Stimulated activated CD8-positive, alpha-beta memory T cell treated with anti-CD3 and anti-CD28 coated beads, Interleukin-12 subunit alpha, Interleukin-12 subunit beta, amount 100 ng/mL, for 24 hours (primary cell): ENCODE measurements around the gene SMURF2.
A peak's percentile ranks its signal among the peaks of the same experiment; 100 is the strongest.

ENCODE experiments used
- DNase-seq: peaks from one replicate; pipeline ENCODE4 v3.0.0-alpha.2; 2020; ENCODE audit errors: extremely low read depth

Gene SMURF2

DNA sequence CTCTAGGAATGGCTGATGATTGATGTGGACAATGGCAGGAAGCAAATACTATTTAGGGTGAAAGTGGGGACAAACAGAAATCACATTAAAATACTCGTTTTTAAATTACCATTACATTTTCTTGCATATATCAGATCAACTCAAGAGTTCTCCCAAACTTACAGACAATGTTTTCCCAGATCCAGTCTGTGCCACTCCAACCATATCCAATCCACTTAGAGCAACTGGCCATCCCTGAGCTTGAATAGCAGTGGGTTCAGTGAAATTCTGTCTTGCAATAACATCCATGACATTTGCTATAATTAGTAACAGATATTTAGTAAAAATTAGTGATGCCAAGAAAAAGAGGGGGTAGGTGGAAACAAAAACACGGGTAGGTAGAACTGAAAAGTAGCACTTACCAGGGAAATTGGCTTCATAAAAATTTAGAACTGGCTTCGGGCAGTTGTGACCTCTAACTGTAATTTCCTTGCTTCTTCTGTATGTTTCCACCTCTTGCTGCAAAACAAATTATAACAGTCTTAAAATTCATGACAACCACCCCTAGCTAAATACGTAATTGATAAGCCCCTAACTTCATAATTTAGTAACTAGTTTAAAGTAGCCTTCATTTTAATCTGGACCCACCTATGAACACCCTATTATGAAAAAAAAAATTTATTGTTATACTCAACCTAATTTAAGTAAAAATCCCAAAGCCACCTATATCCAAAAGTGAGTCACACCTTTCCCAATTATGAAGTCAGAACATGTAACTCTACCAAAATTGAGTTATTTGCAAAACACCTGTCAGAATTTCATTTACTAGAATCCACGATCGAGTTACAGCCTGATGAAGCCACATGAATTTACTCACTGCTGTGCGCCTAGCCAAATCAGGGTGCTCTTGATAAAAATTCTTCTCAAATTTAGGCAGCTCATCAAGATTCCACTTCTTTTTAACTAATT lies 158.0 kb downstream of the SMURF2 start:
- DNase-seq = no peak

DNA sequence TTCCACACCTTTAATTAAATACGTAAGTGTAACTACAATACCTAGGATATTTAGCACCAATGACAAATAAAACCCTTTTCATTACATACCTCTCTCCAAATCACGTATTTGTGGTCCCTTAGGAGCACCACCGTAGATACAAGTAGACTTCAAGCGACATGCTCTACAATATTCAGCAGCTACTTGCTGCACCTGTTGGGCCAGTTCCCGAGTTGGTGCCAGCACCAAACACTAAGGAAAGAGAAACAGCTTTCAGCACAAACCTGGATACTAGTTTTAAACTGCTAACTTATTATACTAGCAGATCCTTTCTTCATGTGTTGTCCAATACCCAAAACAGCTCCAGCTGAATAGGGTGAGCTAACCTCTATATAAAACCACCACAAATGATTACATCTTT lies 158.8 kb downstream of the SMURF2 start:
- DNase-seq = no peak

DNA sequence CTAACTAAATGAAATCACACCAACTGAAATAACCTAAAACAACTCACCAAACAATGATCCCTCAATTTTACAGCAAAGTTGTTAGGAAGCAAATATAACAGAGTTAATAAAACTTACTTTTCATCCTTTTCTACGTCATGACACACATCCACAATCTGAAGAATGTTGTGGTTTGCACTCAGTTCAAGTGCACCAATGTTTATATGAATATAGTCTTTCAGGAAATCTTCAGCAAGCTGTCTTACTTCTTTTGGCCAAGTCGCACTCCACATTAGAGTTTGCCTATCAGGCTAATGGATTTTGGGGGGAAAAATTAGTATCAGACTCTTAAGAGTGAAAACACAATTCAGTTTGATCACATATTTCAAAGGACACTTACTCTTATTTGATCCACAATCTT lies 159.3 kb downstream of the SMURF2 start:
- DNase-seq = no peak

DNA sequence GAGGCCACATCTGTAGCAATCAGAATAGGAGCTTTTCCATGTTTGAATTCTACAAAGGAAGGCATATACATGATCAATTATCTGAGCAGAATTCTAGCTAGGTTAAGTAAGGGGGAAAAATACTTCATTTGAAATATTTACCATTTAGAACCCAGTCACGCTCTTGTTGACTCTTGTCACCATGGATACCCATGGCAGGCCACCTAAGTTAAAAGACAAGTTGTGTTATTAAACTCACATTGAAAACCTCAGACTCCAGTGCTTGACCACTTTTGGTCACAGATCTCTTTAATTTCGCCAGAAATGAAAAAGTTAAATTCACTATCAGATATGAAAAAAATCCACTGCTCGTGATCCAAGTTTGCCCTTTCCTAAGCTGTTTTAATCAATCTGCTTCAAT lies 160.1 kb downstream of the SMURF2 start:
- no peak for DNase-seq

DNA sequence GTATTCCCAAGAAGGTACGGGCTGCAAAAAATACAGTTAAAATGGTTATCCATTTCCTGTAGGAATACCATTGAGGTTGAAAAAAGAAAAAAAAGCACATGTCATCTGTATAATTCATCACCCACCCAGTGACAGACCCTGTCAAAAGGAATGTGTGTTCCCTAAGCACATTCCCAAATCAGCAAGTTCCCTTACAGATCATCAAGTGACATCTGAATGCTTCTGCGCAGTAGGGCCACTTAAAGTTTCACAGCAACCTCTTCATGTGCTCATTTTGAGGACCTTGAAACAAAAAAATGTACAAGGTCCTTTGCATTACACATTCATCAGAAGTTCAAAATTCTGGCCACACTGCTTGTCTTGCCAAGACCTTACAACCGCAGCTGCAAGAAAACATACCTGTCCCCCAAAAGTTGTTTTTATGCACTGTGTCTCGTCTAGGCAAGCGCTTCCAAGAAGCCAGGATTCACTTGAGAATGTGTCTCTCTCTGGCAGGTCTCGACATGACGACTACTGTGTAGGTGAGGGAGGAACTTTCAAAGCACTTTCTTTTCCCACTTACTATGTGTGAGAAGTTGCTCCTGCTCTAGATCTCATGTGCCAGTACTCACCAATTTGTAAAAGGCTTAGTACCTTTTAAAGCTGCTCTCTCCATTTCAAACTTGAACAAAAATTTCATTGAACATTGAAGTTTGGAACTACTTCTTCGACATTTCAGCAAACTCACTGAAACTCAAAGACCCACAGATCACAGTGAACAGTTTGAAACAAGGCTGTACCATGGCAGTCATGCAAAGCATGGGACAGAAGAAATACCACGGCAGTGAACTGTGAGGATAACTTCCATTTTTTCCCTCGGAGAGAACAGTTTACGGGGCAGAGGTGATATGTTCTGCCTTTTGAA lies 161.0 kb downstream of the SMURF2 start:
- DNase-seq = no peak

DNA sequence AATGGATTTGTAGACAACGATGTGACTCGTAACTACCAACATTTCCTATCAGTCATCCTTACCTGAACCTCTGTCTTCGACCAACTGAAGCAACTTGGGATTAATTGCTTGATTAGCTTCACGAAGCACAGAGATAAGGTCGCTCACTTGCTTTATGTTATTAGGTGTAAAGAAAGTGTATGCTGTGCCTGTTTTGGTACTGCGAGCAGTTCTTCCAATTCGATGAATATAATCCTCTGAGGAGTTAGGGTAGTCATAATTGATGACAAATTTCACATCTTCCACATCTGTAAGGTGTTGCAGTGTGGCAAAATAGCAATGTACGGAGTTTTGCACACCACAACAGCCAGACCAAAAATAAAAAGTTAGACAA lies 161.6 kb downstream of the SMURF2 start:
- DNase-seq = no peak

DNA sequence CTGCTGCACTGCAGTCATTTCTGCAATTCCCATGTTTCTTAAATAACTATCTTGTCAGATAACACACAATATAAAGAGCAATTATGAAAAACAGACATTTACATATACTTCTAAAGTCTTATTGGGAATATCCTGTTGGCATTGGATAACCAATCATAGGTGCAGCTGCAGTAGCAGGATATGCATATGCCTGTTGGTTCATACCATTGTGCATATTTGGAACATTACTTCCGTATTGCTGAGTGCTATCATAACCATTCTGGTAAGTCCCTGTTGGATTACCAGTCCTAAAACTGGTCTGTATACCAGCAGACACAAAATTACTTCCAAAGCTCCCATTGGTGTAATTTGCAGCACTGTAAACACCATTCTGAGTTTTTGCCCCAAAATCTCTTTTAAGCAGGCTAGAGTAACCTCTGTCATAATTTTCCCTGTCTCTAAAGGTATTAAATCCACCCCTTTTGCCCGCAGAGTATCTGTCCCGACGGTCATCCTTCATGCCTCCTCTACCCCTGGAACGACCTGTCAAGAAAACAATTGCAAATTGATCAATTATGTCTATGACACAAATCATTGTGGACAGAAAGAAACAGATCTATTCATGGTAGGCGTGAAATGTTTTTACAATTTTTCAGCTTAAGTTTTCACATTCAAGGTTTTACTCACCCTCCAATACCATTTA lies 162.2 kb downstream of the SMURF2 start:
- no peak for DNase-seq

DNA sequence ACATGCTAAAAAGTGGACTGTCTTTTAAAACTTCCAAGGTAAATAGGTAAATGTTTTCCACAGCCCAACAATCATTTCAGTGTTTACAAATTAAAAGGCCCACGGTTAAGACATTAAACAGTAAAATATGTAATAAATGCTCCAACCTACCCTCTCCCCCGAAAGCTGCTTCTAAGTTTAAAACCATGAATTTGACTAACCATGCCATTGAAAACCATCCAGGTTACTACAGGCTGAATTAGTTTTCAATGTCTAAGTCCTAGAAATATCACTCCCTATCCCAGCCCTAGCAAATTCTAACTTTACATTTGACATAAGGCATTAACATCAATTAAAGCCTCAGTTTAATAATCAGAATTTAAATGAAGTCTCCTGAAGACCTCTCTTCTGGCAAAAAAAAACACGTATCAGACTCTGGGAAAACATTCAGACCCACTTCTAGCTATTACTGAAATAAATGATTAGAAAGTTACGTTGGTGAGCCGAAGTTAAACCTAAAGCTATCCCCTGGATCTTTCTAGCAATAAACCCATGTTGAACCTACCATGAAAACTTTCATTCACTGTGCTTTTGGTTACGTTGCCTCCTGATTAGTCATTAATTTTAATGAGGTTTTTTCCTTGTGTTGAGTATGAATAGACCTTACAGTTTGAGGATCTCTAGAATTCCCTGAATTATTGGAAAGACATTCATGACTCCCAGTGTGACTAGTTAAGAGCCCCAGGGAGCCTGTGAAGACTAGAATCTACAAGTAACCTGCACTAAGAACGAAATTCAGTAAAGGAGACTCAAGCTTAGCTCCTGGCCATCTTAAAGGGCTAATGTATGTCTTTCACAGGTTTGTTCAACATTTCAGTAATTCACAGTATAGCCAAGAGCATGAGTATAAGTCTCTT lies 163.6 kb downstream of the SMURF2 start:
- DNase-seq = no peak

DNA sequence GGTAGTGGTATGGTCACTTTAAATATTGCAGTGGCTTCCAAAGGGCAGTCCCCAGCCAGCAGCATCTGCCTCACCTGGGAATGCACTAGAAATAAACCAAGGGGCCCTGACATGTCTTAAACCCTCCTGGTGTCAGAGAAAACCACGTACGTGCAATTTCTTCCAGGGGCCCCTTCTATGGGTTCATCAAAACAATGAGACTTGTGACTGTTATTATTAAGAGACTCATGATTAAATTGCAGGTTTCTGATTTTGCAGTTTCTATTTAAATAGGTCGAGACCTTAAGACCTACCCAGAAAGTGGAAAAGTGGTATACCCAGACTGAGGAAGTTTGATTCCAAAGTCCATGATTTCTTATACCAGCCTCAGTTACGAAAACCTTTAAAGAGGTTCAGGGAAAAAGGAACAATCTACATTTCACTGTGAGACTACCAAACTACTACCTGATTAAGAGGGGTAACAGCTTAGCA lies 164.5 kb downstream of the SMURF2 start:
- no peak for DNase-seq

DNA sequence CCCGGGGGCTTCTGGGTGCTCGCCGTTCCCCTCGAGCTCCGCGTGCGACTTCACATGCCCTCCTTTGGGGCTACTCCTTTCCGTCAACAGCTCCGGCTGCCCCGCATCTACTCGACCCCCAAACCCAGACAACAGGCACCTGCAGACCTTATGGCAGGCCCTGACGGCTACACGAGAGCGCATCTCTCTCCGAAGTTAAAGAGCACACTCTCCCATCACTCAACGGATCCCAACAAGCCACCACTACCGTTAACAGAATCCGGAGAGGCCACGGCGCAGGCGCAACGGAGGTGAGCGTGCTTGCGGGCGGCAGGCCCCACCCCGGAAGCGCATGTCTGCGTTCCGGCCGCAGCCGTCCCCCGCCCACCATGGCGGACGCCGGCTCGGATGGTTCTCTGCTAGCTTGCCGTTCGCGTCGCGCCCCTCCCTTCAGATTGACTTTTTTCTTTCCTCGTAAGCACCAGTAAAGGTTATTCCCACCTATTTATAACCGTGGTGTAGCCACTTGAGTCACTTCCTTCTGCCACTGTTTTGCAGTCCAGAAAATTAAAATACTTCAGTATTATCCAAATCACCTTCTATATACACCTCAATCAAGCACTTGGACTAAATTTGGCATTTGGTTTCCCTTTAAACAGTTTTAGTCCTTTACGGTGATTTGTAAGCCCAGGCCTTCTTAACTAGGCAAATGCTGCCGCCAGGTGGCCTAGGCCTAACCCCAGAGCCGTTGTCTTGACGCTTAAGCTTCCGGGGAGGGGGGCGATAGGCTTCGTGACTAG lies 165.1 kb downstream of the SMURF2 start, which contains the start of gene POLG2:
TSS of gene POLG2 (minus strand) at position 269 of the 779 bp plus-strand sequence. CDS start at position 183, 86 bp downstream.
- peak; percentile 95 for DNase-seq

DNA sequence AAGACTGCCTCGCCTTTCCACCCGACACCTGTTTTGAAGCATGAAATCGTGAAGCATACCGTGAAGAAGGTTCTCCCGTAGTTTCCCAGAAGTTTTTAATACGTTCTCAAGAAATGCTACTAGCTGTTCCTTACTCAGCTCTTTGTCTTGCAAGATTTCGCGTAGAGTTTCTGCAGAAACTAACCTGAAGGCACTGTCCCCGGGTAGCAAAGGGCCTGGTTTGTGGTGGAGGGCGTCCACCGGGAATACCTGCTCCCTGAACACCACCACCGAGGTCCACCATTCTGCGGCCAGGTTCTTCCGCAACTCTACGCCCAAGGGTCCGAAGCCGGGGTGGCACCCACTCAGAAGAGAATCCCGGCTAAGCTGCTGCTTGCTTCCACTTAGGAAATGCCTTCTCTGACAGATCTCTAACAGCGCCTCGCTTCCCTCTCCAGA lies 165.7 kb downstream of the SMURF2 start:
- DNase-seq = no peak
